NCI-H460 (cell line): Measurements from ENCODE around the gene GPC3. TPM values are rescaled to one million over a fixed set of nuclear protein-coding genes. Genes with fewer than 3 reads are reported as not detected.

ENCODE experiments used
- DNase-seq: peaks from one replicate; pipeline ENCODE4 v3.0.0-alpha.2; 2016; ENCODE audit warnings: low read depth; ENCODE audit errors: extremely low read depth
- total RNA-seq: library from RNA; depleted of rRNA; stranded (reverse); fragments of >200 nt; shearing (Covaris generic); gene quantifications from 2 replicates; pipeline ENCODE4 v1.2.3, GENCODE V29; 2014

The GPC3 gene
- total RNA-seq, 1 experiment from 2014 or later, result not detected

DNA sequence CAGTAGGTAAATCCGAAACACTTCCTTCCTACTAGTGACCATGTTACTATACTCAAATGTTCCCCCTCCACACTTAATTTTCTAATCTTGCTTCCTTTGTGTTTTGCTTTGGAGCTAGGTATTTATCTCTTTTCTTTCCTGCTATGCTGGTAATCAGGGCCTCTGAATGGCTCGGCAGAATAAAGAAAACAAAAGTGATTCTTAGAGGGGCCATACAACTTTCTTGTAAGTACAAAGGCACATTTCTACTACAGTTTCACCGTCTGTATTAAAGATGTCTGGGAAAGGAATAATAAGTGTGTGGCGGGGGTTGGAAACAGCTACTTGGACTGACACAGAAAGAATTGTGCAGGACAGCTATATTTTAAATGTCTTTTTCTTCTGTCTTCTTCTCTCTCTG, 50.3 kb downstream of the GPC3 start:
- no peak for DNase-seq

DNA sequence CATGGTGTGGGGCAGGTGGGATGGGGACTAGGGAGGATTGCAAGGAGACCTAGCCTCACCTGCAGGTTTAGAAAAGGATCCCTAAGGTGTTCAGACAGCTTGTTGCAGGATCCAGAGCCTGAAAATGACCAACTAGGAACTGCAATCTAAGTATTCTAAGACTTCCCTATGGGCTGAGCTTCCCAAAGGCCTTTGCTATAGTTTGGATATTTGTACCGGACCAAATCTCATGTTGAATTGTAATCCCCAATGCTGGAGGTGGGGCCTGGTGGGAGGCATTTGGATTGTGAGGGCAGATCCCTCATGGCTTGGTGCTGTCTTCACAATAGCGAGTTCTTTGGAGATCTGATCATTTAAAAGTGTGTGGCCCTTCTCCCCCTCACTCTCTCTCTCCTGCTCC, 52.1 kb downstream of the GPC3 start:
- DNase-seq, result no peak

DNA sequence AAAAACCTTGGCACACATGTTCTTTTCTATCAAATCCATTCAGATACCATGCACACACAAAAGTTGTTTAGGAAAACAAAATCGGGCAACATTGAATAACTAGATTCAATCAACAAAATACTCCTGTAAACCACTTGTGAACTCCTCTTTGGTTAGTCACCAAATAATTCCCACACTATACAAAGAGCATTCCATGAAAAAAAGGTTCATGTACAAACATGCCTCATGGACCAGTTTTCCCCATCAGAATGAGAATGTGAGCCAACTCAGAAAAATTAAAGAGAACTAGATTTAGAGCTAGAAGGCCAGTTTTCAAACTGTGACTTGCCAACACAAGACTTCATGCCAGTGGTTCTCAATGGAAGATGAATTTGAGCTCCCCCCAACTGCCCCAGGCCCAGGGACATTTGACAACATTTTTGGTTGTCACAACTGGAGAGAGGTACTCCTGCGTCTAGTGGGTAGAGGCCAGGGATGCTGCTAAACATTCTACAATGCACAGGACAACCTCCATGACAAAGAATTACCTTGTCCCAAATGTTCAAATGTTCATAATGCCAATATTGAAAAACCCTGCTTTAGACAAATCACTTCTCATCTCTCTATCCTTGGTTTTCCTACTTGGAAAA, 55.4 kb downstream of the GPC3 start:
- no peak for DNase-seq

DNA sequence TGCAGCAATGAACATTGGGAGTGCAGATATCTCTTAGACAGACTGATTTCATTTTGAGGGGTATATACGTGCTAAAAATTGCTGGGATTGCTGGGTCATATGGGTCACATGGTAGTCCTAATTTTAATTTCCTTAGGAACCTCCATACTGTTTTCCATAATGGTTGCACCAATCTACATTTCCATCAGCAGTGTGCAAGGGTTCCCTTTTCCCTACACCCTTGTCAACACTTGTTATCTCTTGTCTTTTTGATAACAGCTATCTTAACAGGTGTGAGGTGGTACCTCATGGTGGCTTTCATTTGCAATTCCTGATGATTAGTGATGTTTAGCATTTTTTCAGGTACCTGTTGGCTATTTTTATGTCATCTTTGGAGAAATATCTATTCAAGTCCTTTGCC, 57.0 kb downstream of the GPC3 start:
- DNase-seq, result no peak

DNA sequence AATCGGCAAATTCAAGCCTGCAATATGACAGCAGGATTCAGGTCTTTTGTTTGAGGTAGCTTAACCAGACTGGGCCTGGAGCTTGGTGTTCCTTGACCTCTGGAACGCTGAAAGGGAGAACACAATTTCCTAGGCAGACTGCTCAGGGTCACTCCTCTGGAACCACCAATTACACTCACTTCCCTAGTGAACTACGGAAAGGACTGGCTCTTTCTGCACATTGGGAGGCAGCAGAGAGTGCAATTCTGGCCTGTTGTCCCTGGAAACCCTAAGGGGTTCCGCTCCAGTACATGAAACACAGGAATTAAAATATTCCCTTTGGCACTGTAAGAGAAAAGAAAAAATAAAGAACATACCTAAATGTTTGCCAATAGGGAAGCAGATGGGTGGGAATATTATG, 58.6 kb downstream of the GPC3 start:
- no peak for DNase-seq

DNA sequence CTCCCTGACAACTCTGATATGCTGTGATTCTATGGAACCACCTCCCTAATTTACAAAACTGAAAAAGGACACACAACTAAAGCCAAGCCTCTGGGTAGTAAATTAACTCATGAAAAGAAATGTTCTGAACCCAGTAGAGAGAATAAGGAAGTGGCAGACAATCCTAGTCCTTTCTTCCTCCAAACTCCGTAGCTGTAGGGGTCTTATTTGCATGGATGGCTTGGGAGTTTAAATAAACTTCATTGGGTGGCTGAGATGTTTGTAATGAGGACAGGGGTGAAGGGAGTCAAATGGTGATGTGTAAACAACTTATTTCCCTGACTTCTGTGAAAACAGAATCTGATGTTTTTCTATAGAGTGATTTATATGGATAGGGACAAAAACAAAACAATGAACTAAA, 59.3 kb downstream of the GPC3 start:
- no peak for DNase-seq

DNA sequence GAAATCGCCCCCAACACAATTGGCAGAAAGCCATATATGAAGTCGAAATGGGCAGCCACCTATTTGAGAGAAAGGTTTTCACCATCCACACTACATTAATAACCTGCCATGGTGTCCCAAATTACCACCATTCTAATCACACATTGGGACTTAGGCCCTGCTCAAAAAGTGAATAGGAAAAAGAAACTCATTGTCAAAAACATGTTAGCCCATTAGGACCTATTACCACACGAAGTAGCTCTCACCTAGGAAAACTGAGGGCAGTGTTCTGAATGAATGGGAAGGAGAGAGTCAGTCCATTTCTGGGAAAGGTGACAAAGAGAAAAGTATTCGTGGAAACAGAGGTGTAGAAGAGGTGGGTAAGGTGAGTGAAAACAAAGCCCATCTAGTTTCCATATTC, 60.8 kb downstream of the GPC3 start:
- no peak for DNase-seq

DNA sequence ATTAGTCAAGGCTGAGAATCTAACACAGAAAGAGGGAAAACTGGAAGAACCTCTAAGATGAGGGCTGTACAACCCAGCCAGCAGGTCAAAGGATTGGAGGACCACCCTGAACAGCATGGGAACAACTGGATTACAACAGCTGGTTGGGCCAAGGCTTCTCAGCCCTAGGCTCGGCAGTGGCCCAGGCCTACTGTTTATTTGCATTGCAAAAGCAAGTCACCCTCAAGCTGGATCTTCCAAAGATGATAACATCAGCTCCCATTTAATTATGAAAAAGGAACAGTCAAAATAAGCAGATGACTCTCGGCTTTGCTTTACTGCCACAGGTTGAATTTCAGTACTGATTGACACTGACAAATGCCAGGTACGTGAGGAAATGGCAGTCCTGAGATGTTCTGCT, 61.8 kb downstream of the GPC3 start:
- DNase-seq, result no peak

DNA sequence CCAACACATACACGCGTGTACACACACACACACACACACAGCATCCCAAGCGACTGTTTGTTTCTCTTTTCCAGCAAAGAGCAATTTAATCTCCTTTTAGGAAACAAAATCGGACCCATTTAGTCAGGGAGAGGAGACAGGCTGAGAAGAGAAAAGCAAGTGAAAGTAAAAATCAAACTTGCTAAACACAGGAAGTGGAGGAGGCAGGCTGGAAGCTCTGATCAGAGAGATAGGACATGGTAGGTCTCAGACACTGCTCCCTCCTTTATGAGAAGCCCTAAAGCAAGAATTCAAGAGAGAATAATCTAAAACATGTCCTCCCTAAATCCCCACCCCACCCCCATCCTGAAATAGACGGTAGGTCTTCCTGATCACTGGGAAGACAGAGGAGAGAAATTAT, 62.3 kb downstream of the GPC3 start:
- no peak for DNase-seq

DNA sequence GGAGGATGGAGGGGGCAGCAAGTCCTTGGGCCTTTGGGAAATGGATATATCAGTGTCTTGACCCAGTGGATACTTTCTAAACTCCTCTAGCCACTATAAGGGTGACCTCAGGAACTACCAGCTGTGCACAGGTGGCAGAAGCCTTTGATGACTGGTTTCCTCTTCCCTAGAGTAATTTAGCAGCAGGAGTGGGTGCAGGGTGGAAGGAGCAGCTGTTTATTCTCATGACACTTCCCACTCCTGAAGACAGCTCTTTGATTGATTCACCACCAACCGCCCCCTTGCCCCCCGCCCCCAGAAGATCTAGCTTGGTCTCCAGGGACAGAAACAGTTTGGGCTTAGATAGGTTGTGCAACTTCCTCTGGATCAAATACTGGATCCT, 63.0 kb downstream of the GPC3 start:
- no peak for DNase-seq

DNA sequence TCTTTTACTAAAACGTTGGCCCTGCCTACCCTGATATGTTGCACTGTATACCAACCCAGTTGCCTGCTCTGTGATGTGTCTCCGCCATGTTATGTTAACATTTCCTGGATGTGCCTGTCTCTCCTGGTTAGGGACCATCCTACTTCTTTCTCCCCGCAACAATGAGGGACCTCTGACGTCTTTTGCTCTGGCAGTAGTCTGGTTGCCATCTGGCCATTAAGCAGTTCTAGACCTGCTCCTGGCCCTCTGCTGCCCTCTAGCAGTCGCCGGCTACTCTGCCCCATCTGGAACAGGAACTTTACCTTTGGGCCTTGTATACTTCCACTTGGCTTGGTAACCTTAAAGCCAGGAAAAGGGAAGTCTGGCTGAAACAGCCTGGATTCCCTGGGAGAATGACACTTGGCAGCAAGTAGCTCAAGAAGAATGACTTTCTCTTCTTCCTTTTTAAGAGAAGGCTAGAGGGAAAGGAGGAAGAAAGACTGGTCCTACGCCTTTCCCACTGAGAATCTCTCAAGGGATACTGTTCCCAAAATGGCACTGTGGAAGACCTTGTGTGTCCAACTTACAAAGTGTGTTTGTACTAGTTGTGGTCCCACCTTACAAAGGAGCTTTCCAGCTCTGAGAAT, 63.5 kb downstream of the GPC3 start:
- peak; percentile 35 for DNase-seq

DNA sequence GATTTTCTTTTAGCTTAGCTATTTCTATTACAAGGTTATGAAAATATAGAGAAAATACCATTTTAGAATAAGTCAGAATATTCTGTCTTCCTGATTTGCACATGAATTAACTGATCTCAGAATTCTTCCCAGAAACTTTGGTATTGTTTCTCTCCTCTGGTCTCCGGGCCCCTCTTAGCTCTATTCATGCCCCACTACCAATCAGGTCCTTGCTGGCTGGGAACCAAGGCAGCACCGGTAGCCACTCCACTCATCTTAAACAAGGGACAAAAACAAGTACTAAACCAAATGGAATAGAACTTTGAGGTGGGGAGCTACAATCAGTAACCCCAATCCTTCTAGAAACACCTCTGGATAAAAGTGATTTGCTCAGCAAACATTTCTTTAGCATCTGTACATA, 64.3 kb downstream of the GPC3 start:
- no peak for DNase-seq

DNA sequence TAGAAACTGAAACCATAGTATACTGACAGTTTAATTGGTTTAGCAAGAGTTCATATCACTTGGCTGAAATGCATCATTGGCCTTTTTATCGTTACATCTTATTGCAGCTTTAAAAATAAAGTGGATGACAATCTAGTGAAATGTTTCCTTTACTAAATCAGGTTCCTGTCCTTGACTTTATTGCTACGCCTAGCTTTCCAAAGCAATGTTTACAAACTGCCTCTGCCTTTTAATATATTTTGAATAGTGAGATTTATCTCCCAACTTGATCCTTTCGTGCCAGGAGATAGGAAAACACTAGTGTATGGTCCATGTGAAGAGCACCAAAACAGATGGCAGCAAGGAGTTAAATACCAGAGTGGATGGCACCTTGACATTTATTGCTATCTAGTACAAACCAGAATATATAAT, 67.0 kb downstream of the GPC3 start:
- DNase-seq, result no peak

DNA sequence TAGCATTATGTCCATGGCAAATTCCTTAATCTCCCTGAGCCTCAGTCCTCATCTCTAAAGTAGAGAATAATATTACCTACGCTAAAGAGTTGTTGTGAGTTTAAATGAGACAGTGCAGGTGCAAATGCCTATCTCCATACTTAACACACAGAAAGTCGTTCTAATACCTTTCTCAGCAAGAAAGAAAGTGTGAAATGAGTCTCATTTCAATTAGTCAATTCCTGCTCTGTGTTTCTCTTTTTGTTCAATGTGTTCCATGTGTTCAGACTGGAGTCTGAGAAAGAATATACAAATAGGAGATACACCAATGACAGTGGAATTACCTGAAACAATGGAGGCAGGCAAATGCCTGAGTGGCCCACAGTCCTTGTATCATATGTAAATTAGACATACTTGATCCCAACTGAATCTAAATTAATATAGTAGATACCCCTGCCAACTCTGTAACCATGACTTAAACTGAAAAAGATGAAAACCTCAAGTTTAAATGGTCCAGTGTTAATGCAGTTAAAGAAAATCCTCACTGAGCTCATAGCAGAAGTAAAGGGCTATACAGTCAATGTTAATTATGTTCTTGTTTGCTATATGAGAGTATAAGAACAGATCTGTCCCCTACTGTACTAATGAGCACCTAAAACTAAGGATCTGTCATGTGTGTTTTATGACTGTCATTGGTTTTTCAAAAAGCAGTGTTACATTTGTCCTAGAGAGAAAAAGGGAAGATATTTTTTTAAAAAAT, 68.2 kb downstream of the GPC3 start:
- no peak for DNase-seq

DNA sequence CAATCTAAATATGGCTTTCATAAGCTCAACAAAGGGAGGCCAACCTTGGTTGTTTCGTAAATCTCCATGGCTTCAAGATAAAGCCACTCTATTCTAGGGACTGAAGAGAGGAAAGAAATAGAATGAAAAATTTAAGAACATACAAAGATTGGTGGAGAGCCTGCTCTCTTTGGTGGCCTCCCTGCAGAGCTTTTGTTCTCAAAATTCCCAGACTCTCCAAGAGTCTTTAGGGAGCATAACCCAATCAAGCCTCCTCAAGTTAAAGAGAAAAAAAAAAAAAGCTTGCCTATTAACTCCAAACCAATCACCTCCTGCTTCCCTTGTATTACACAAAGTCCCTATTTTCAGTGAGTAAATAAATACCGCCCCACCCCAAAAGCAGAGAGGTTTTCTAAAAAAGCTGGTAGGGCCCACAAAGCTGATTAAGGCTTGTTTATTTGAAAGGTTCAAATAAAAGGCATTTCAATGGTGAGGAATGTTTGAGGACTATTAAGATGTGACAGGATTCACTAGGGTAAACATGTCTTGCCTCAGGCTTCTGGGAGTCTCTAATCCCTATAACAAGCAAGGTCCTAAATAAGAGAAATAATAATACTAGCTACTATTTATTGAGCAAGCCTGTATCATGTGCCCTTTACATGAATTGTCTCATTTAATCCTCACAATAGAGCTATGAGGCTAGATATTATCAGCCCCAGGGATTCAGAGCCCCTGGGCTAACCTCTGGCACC, 71.6 kb downstream of the GPC3 start:
- DNase-seq, result no peak

DNA sequence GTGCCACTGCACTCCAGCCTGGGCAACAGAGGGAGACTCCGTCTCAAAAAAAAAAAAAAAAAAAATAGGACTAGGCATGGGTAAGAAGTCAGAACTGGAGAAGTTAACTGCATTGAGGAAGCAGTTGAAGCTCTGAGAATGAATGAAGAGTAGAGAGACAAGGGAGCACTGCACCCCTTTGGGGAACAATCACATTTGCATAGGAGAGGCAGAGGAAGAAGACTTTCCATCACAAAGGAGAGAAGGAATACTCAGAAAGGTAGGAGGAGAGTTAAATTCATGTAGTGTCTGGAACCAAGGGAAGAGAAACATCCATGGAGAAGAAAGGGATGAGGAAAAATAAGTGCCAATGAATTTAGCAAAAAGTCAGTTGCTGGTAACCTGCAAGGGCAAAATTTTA, 72.4 kb downstream of the GPC3 start:
- no peak for DNase-seq

DNA sequence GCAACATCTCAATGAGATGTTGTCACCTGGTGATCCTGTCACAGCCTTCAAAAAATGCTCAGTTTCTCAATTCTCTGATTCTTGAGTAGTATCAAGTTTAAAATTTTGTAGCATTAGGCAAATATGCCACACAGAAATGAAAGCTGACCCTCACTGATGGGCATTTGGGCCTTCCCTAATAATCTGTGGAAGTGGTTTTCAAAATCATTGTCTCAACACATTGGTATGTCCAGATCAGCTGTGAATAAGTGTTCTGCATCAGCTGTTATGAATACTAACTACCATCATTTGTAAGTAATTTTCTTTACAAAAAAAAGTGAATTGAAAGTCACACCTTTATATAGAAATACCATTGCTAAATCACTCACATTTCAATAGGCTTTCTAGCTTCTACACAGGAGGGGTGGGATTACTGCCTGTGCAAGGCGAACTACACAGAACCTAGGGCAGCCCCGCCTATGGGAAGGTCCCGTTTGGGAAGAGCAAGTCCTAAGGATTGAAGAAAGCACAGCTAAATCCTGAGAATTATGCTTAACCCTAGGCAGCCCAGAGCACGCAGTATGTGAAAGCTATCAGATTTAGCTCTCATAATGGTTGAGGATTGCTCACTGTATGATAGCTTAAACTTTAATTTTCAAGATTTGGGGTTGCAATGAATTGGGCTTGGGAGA, 73.4 kb downstream of the GPC3 start:
- DNase-seq, result no peak

DNA sequence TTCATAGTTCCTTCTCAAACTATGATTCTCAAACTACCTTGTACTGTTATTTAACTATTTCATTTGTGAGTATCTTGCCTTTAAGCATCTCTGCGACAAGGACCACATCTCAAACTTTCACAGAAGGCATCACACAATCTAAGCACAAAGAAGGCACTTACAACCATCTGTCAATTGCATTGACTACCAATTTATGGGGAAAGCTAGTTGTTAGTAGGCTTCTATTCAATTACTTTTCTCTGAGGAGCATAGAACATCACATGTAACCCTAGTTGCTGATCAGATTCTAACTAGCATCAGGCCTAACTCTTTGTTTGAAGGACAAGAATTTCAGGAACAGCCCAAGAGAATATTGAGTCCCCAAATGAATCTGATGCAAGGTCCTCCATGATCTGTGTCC, 74.9 kb downstream of the GPC3 start:
- DNase-seq, result no peak

DNA sequence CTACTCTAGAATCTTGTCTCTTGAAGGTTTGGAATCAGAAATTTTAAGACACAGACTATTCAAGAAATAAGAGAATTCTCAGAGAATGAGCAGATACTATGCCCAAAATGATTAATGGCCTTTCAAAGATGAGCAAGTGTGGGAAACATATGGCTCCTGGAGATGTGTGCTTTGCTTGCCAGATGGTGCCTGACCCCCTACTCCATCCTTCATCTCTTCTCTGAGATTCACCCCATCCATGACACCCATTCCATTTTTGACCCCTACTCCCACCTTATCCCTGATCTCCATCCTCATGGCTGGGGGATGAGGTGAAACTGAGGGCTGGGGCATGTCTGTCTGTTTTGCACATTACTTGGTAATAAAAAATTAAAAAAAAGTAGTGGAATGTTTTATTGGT, 75.5 kb downstream of the GPC3 start:
- DNase-seq, result no peak

DNA sequence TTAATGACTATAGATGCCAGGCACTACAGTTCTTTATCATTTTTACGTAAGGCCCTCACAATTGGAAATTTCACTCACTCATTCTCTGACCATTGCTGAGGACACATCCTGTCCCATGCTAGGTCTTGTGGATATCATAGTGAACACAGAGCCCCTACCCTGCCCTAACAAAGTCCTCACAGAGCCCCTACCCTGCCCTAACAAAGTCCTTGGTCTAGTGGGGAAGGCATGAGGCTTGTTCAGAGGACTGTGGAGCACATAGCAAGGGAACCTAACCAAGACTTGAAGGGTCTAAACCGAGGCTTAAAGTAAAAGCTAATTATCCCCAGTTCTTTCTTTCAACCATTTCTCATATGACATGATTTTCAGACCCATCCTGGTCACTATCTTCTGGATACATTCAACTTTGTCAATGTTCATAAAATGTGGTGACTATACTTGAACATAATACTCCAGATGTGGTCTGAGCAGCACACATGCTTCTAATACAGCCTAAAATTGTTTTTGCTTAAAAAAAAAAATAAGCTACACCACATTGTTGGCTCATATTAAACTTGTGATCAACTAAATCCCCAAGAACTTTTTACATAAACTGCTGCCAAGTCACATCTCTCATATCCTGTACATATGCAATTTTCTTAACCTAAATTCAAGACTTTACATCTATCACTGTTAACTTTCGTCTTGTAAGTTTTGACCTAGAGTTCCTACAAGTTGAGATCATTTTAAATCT, 77.0 kb downstream of the GPC3 start:
- no peak for DNase-seq
